Endothelial cell of umbilical vein (primary cell): Measurements from ENCODE around the gene OCLN. TPM values are rescaled to one million over a fixed set of nuclear protein-coding genes. Genes with fewer than 3 reads are reported as not detected.
A peak's percentile ranks its signal among the peaks of the same experiment; 100 is the strongest.

ENCODE experiments used
- BruUV-seq: library from RNA; stranded (reverse); fragments of 400-500 nt; replicated peaks from 2 replicates; lab custom pipeline; 2021; lab: Mats Ljungman, UMichigan
- CTCF ChIA-PET: fragments of 300-600, 350-600 bp; sonication (Branson Sonifier 250); formaldehyde crosslinking; loops from one replicate; lab custom pipeline; 2021; ENCODE audit warnings: antibody characterized with exemption, inconsistent platforms; lab: Charles Lee
- POLR2A ChIA-PET: fragments of 300-600, 350-600 bp; sonication (Branson Sonifier 250); formaldehyde crosslinking; loops from one replicate; lab custom pipeline; 2021; ENCODE audit warnings: antibody characterized with exemption, inconsistent platforms; lab: Charles Lee
- DNase-seq: peaks from one replicate; pipeline ENCODE4 v3.0.0-alpha.2; 2011; ENCODE audit warnings: low read depth, low spot score
- FAIRE-seq: peaks from 2 replicates; lab custom pipeline; 2011; peaks lifted over from hg19 to GRCh38; lab: Jason Lieb, UNC
- H2AFZ ChIP-seq: 2 replicates; pipeline ENCODE4 v1.6.0; 2012; ENCODE audit warnings: low read depth, low read length, control low read depth, inconsistent platforms
- H3K27ac ChIP-seq: 2 replicates; pipeline ENCODE4 v1.5.1; 2011; ENCODE audit warnings: low read depth, mild to moderate bottlenecking, control low read depth, low read length, moderate library complexity; ENCODE audit not compliant: insufficient read depth
- H3K27me3 ChIP-seq, 2 experiments: 2 replicates each; pipeline versions ENCODE4 v1.6.0 to v1.6.1; 2011; ENCODE audit warnings: low read length in 2 of 2, mixed read lengths in 1 of 2; ENCODE audit not compliant: control insufficient read depth in 2 of 2, insufficient read depth in 2 of 2
- H3K36me3 ChIP-seq, 2 experiments: 2 replicates in 1 of 2; 3 replicates in 1 of 2; pipeline ENCODE4 v1.5.1; 2011; ENCODE audit warnings: low read length in 2 of 2, mild to moderate bottlenecking in 1 of 2, moderate library complexity in 1 of 2; ENCODE audit not compliant: control insufficient read depth in 2 of 2, insufficient read depth in 2 of 2; ENCODE audit errors: extremely low read depth in 1 of 2
- H3K4me1 ChIP-seq: 3 replicates; pipeline ENCODE4 v1.5.1; 2011; ENCODE audit warnings: mild to moderate bottlenecking, low read length; ENCODE audit not compliant: control insufficient read depth, insufficient read depth; ENCODE audit errors: extremely low read depth
- H3K4me2 ChIP-seq: 2 replicates; pipeline ENCODE4 v1.6.1; 2011; ENCODE audit warnings: low read length, control low read depth, mixed read lengths; ENCODE audit not compliant: insufficient read depth
- H3K4me3 ChIP-seq, 3 experiments: fragments of 200-600 bp in 1 of 3; sonication (generic), shearing (Covaris generic) in 1 of 3; replicated peaks in 1 of 3; 2 replicates each; pipeline ENCODE4 v1.5.1; 2011 to 2016; ENCODE audit warnings: control low read depth in 3 of 3, low read length in 3 of 3, mild to moderate bottlenecking in 2 of 3, inconsistent platforms in 1 of 3, low read depth in 1 of 3, moderate library complexity in 1 of 3; ENCODE audit not compliant: insufficient read depth in 1 of 3
- H3K79me2 ChIP-seq: 2 replicates; pipeline ENCODE4 v1.6.0; 2012; ENCODE audit warnings: low read length, inconsistent platforms; ENCODE audit not compliant: control insufficient read depth, insufficient read depth
- H3K9ac ChIP-seq: replicated peaks from 2 replicates; pipeline ENCODE3; 2011; ENCODE audit warnings: low read length, control low read depth; ENCODE audit not compliant: insufficient read depth; ENCODE audit errors: extremely low read depth
- H3K9me1 ChIP-seq: replicated peaks from 3 replicates; pipeline ENCODE4 v1.6.0; 2011; ENCODE audit warnings: mild to moderate bottlenecking, low read length; ENCODE audit not compliant: control insufficient read depth, insufficient read depth; ENCODE audit errors: extremely low read depth
- H3K9me3 ChIP-seq: replicated peaks from 2 replicates; pipeline ENCODE4 v1.5.1; 2012; ENCODE audit warnings: low read length, inconsistent platforms; ENCODE audit not compliant: control insufficient read depth, insufficient read depth
- H4K20me1 ChIP-seq: replicated peaks from 2 replicates; pipeline ENCODE3; 2011; ENCODE audit warnings: mild to moderate bottlenecking, low read length; ENCODE audit not compliant: control insufficient read depth, insufficient read depth; ENCODE audit errors: extremely low read depth
- FOS ChIP-seq: IDR thresholded peaks from 2 replicates; pipeline ENCODE4 v1.6.1; 2011; ENCODE audit warnings: mild to moderate bottlenecking, low read length, moderate library complexity, borderline replicate concordance; ENCODE audit not compliant: insufficient read depth
- GATA2 ChIP-seq: IDR thresholded peaks from 2 replicates; pipeline ENCODE4 v1.7.0; 2011; ENCODE audit warnings: low read depth, mild to moderate bottlenecking, moderate library complexity, mixed read lengths, low read length; ENCODE audit not compliant: insufficient read length, insufficient read depth
- JUN ChIP-seq: IDR thresholded peaks from 2 replicates; pipeline ENCODE4 v1.6.1; 2011; ENCODE audit warnings: borderline replicate concordance, low read depth; ENCODE audit not compliant: insufficient read length, insufficient read depth
- MAX ChIP-seq: IDR thresholded peaks from 2 replicates; pipeline ENCODE4 v1.6.1; 2011; ENCODE audit not compliant: insufficient read depth, insufficient read length
- MYC ChIP-seq: IDR thresholded peaks from one replicate; pipeline ENCODE4 v1.6.1; 2011; ENCODE audit warnings: mild to moderate bottlenecking, low read depth, low read length
- POLR2A ChIP-seq: IDR thresholded peaks from 2 replicates; pipeline ENCODE4 v1.6.1; 2012; ENCODE audit warnings: low read depth, mild to moderate bottlenecking, control low read depth, low read length
- POLR2AphosphoS5 ChIP-seq: IDR thresholded peaks from 2 replicates; pipeline ENCODE4 v1.6.1; 2012; ENCODE audit warnings: low read depth, mild to moderate bottlenecking, control low read depth, low read length, moderate library complexity; ENCODE audit not compliant: insufficient read depth
- dilution Hi-C: fragments of 300-500 bp; cut with MboI; formaldehyde crosslinking; loops from one replicate; pipeline ENCODE4 v1.15.0; 2019; ENCODE audit warnings: low sequenced_read_pairs; ENCODE audit not compliant: extremely low pct_ligation_motif_present
- intact Hi-C: fragments of 100-400 bp; cut with micrococcal nuclease; formaldehyde crosslinking; loops from one replicate; pipeline ENCODE4 v1.10.0; 2022
- polyA plus RNA-seq, 4 experiments: library from polyadenylated mRNA; depleted of rRNA in 3 of 4; stranded (reverse) in 3 of 4; unstranded in 1 of 4; fragments of >200 nt; gene quantifications; 2 replicates each; pipeline versions ENCODE4 v1.2.1 to v1.2.3, GENCODE V29; 2011 to 2012; ENCODE audit warnings: missing spikeins in 1 of 4
- total RNA-seq: library from RNA; stranded (reverse); gene quantifications from 2 replicates; pipeline ENCODE4 v1.2.3, GENCODE V29; 2021

OCLN gene
- total and polyA plus RNA-seq, 2 donors (not counting 3 experiments of a cell fraction or from before 2014, with no cell fraction given) = 11.2 to 22.3 TPM

DNA sequence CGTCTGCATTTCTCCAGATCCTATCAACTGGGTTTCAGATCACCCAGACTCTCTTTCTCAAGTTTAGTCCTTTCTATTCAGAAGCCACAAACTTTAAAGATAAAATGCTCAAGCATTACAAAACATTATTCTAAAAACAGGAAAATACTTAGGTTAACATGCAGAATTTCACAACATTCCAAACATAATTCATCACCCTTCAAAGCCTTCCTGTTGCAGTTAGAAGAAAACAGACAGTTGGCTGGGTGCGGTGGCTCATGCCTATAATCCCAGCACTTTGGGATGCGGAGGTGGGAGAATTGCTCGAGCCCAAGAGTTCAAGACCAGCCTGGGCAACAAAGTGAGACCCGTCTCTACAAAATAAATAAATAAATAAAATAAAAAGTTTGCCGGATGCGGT lies 7.7 kb upstream of the OCLN start:
- Histone ChIP-seq H3K36me3 (no peaks in the 10 kb centered on the region), H3K4me3 (no peak overlapping the region), H2AFZ (no peak overlapping the region), H3K79me2 (no peaks in the 10 kb centered on the region), H3K27ac (no peak overlapping the region), H4K20me1 (no peaks in the 10 kb centered on the region), H3K4me1 (peaks cover 8% of the 10 kb centered on the region), H3K9ac (no peak overlapping the region), H3K4me2 (no peak overlapping the region), H3K9me3 (no peaks in the 10 kb centered on the region), H3K9me1 (no peaks in the 10 kb centered on the region), H3K27me3 (no peaks in the 10 kb centered on the region)
- DNase-seq = peak; percentile 65
- dilution Hi-C loops (no loop called here), intact Hi-C loops (no loop called here)
- peak; percentile 76 for FAIRE-seq
- ChIA-PET POLR2A (no interaction called here), CTCF (no interaction called here)
- TF ChIP-seq JUN = no peak
- no peak for TF ChIP-seq MYC
- no peak for TF ChIP-seq MAX
- TF ChIP-seq GATA2 = no peak
- TF ChIP-seq FOS = no peak
- BruUV-seq = no TSS peak

- no TSS peak for BruUV-seq
- H3K4me3 ChIP-seq = no peak overlapping the region
- POLR2A ChIA-PET = no interaction called here
- no peaks in the 10 kb centered on the region for H4K20me1 ChIP-seq
- no peaks in the 10 kb centered on the region for H3K79me2 ChIP-seq
- dilution Hi-C loops = no loop called here
- peaks cover 0 to 3% of the 10 kb centered on the region in 2 experiments for H3K27me3 ChIP-seq
- peaks cover 8% of the 10 kb centered on the region for H3K4me1 ChIP-seq
- no peaks in the 10 kb centered on the region for H3K9me1 ChIP-seq
- no peak overlapping the region for H2AFZ ChIP-seq
- no peaks in the 10 kb centered on the region for H3K9me3 ChIP-seq
- intact Hi-C loops = no loop called here
- TF ChIP-seq POLR2A (no peak), MYC (no peak), POLR2AphosphoS5 (no peak)
- DNase-seq (no peak), FAIRE-seq (no peak)
- H3K27ac ChIP-seq = no peak overlapping the region
- no peaks in the 10 kb centered on the region for H3K36me3 ChIP-seq
- CTCF ChIA-PET = no interaction called here
- no peak overlapping the region for H3K9ac ChIP-seq
- H3K4me2 ChIP-seq = no peak overlapping the region
Observed at GRCh38 chr5:69485471-69485870, 7.1 kb upstream of the OCLN start.
